Activated T-helper 1 cell treated with anti-CD3 and anti-CD28 coated beads, Interleukin-2, amount 50 U/mL, for 16 hours (primary cell): ENCODE results near the gene FAM209B.
"Not testable (repeated sequence)": the region's sequence is repeated elsewhere in the genome, so short reads cannot be mapped to it uniquely, and the experiment has no call there.

ENCODE experiments used
- DNase-seq, 2 donors: peaks; one replicate each; pipeline ENCODE4 v3.0.0-alpha.2; 2020; ENCODE audit warnings: low read depth in 1 of 2, low spot score in 1 of 2

The FAM209B gene, protein sequence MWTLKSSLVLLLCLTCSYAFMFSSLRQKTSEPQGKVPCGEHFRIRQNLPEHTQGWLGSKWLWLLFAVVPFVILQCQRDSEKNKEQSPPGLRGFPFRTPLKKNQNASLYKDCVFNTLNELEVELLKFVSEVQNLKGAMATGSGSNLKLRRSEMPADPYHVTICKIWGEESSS

DNA sequence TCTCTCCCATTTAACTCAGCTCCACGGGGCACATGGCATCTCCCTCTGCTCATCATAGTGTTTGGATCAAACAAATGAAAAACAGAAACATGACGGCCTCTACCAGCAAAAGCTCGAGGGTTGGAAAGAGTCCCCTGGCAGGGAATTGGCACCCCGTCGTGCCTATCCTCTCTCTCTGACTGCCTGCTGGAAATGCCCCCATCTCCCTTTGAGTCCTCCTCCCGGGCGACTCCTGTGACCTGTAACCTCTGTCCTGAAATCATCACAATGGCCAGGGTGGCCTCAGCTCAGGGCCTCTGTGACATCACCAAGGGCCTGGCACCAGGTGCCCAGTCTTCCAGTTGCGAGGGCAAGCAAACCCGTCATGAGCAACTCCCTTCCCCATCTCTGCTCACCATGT lies at the start of gene FAM209B:
Gene FAM209B, plus strand, starts transcription at position 301 of the 400 bp plus-strand sequence. Its CDS starts 96 bp downstream, at position 397.
- not testable (repeated sequence) for DNase-seq

DNA sequence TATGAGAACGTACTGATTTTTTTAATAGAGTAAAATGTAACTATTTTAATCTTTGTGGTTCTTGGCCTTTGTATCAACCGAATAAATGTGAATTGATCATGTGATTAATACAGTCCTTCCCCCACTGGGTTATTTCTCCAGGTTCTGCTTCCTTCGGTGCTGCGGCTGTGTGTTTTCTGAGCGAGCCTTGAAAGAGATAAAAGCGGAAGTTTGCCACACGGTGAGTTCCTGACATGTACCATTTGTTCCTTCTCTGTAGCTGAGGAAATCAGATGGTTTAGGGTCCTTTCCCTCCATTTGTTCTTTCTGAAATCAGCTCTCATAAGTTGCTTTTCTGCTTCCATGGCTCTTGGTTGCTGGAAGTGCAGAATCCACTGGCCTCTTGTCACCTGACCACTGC lies 49.1 kb upstream of the FAM209B start:
- no peak for DNase-seq

DNA sequence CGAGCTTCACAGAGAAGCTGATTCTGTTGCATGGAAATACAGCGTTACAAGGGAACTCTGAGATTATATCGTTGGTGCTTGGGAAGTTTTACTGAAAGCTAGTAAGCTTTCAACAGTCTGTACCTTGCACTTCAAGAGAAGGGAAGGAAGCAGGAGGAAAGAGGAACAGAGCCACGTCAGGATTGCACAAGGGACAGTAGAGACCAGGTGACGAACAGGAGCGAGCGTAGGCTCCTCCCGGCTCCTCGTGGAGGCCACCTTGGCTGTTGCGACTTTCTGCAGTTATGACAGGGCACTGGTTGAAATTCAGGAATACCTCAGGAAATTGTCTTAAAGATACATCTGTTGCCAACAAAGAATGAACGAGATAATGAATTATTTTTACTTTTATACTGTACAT lies 45.8 kb upstream of the FAM209B start:
- DNase-seq: no peak

DNA sequence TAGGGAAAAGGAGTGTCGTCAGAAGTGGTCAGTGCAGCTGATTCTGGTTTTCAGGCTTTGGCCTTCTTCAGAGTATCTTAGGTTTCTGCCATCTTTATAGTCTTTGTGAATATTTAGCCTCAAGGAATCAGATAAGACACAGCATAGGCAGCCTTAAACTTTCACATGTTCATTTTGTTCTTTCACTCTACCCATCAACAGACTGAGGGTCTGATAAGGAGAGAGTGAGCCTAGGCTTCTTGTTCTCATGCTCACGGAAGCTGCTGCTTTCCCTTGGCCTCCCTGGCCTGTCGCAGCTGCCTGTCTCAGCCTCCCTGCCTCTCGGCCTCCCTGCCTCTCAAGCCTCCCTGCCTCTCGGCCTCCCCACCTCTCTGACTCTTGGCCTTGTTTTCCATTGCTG lies 44.5 kb upstream of the FAM209B start:
- no peak for DNase-seq

DNA sequence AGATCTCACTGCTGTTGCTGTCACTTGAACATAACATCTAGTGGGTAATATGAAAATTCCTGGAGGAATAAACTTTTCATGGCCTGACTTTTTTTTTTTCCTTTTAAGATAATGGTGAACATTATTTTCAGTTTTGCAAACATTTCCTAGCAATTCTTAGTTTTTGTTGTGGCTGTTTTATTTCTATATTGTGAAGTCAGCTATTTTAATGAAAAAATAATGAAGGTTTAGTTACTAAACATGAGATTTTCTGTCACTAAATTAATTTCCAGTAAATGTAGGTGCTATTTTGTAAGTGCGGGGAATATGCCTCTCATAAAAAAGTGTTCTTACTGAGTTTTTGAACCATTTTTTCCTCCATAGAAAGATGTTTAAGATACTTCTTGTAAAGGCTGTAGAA lies 31.9 kb upstream of the FAM209B start:
- DNase-seq: no peak

DNA sequence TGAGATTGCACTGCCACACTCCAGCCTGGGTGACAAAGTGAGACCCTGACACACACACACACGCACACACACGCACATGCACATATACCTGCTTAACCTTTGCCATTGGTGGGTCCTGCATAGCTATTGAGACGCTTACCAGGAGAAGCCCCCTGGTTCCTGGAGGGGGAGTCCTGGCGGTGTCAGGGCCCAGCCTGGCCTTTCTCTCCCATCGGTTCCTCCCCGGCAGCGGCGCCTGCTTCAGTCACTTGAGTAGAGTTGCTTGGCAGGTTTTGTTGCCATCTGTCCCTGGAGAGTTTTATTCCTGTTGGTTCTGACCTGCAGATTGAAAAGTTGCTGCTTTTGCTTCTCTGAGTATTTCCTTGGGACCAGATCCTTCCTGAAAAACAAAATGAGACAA lies 29.1 kb upstream of the FAM209B start:
- DNase-seq: no peak

DNA sequence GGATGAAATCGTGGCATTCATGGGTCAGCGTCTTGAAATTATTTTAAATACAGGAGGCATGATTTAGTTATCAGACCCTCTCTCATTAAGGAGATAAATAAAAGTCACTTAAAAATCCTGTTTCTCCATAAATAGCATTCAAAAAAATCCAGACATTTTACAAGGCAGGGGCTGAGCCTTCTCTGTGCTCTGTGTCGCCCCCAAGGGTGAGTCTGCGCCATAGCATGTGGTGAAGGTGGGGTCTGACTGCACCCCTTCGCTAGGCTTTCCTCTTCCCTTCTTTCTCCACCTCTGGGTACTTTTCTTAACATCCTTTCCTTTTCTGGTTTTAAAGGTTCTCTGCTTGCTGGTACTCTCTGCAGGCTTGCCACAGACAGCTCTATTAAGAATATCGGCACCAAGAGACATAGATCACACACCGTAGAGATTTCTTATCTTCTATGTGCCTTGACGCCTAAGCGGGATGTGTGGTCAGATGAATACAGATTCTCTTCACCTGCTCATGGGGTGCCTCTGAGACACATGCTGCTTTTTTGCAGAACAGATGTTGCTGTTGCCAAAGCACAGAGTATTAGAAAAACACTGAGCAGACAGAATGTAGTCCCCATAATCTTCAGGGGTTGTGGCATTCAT lies 28.6 kb upstream of the FAM209B start:
- DNase-seq: no peak

DNA sequence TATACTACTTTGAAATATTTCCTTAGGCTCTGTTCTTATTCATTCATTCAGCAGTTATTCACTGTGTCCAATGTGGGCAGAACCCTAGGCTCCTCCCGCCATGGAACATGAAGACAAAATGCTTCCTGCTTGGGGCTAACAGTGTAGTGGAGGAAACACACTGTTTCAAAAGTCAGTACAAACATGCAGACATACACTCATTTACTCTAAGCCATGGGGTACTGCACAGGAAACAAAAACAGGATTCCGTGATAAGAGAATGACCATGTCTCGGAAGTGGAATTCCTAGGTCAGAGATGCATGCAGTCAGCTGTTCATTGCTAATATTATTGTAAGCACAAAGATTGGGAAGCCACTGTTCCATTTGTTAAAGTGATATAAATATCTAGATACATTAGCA lies 26.9 kb upstream of the FAM209B start:
- no peak for DNase-seq

DNA sequence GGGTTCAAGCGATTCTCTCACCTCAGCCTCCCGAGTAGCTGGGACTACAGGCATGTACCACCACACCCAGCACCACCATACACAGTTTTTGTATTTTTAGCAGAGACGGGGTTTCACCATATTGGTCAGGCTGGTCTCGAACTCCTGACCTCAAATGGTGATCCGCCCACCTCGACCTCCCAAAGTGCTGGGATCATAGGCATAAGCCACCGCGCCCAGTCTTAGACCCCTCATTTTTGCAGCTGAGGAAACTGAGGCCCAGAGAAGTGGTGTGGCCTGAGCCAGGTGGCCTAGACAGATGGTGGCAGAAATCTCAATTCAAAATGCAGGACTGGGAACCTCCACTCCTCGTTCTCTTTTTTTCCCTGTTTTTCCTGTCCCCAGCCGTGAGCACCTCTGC lies 21.1 kb upstream of the FAM209B start:
- no peak for DNase-seq

DNA sequence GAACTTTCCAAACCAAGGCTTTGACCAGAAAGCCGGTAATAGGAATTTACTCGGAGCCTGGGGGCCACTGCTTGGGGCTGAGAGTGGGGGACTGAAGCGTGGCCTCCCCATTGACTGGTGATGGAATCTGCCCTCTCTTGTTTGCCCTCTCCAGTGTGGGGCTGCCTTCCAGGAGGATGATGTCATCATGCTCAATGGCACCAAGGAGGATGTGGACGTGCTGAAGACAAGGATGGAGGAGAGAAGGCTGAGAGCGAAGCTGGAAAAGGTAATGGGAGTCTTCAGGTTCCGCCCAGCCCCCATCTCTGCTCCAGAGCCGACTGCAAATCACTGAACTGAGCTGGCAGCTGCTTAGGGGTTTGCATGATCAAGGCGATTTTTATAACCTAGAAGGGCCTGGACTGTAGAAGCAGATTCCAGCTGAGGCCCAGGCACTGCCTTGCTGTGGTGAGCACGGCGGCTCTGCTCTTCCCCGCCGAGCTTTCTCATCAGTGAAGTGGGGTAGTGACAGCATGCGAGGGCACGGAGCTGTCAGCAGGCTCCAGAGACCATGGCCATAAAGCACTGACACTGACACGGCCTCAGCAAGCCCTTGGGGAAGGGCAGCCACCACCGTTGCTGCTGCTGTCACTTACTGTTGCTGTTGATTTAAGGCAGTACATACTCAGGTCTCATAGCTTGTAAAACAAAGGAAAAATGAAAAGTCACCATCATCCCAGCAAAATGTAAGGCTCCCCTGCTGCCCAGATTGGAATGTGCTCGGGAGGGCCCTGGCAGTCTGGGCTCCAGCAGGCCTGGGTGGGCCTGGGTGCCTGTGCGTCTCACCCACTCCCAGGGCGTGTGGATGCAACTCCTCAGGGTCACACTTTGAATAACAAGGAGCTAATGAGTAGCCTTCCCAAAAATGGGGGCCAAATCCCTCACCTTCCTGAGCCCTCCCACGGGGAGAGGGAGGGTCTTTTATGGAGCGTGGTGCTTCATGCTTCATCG lies 19.6 kb upstream of the FAM209B start:
- no peak for DNase-seq

DNA sequence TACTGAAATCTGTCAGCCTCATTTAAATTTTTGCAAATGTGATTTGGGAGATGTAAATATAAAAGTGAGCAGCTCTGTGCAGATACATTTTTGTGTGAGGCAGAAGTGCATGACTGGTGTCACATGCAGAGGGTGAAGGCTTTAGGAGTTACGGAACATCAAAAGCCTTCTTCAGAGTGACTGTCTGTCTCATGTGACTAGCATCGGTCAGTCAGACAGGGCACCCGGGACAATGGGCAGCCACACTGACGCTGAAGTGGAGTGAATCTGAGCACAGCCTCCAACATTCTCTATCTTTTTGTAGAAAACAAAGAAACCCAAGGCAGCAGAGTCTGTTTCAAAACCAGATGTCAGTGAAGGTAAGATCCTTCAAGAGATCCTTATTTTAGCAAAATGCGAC lies 16.4 kb upstream of the FAM209B start:
- DNase-seq: no peak

DNA sequence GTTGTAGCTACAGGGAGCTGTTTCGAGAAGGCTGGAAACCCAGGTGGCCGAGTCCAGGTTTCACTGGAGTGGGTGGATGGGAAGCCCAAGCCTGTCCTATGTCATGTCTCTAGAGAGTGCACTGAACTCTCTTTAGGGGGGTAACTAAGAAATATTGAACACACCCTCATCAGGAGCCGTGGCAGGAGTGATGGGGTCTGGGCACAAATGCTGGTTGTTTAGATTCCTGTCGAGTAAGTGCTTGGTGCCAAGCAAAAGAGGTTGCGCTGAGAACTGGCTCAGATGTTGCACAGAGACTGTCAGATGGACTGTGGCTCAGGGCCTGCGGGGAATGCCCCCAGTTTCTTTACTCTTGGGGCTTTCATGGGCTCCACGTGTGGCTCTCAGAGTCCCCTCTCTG lies 15.8 kb upstream of the FAM209B start:
- DNase-seq: no peak

DNA sequence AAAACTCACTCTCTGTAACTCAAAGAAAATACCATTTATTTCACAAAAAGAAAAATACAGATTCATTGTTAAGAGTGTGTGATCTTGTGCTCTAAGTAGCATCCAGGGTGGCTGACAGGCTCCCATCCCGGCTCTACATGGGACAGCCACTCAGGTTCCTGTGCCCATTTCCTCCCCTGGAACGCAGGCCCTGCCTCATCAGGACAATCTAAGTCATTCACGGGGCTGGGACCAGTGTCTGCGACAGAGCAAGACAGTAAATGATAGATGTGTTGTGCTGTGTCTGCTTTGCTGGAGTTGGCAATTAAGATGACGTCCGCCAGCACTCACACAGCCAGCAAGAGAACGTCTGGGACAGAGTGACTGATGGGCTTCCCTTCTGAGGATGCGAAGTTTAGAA lies 15.4 kb upstream of the FAM209B start:
- DNase-seq: no peak

DNA sequence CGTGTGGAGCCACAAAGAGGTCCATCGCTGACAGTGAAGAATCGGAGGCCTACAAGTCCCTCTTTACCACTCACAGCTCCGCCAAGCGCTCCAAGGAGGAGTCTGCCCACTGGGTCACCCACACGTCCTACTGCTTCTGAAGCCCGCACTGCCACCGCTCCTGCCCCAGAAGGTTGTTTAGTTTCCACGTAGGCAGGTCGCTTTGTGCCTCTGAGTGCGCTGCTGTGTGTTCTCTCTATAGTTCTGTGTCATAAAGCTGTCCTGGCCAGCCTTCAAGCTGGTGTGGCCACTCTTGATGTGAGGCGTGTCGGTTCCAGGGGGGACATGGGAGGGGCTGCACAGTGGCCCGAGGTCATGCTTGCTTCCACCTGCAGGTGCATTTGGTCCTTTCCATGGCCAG lies 14.9 kb upstream of the FAM209B start:
- DNase-seq: no peak

DNA sequence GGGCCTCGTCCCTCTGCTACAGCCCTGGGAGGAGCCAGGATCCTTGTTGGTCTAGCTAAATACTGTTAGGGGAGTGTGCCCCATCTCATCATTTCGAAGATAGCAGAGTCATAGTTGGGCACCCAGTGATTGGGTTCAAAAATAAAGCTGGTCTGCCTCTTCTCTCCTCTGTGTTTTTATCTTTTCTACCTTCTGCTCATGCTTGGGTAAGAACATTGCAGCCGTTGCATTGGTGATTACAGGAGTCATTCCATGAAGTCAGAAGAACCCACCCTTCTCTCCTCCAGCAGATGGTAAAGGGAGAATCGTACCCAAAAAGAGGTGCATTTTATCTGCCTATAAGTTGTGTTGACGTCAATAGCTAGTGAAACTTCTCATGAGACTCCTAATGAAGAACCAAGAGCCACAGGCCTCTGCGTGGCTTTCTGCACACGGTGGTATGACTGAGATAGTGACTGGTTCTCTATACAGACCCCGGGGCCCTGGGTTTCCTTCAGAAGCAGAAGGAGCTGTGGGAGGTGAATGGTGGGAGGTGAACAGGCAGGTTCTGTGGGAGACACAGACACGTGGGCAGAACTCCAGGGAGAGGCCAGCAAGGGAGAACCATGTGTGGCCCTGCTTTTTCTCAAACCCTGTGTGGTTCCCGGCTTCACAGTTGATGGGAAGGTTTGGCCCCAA lies 14.2 kb upstream of the FAM209B start:
- DNase-seq: no peak

DNA sequence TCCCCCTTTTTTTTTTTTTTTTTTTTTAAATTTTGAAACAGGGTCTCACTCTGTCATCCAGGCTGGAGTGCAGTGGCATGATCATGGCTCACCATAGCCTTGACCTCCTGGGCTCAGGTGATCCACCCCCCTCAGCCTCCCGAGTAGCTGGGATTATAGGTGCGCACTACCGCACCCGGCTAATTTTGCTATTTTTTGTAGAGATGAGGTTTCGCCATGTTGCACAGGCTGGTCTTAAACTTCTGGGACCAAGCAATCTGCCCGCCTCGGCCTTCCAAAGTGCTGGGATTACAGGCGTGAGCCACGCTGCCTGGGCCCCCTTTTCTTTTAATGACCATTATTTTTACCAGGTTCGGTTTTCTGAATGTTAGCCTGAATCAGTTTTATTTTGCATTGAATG lies 13.5 kb upstream of the FAM209B start:
- no peak for DNase-seq

DNA sequence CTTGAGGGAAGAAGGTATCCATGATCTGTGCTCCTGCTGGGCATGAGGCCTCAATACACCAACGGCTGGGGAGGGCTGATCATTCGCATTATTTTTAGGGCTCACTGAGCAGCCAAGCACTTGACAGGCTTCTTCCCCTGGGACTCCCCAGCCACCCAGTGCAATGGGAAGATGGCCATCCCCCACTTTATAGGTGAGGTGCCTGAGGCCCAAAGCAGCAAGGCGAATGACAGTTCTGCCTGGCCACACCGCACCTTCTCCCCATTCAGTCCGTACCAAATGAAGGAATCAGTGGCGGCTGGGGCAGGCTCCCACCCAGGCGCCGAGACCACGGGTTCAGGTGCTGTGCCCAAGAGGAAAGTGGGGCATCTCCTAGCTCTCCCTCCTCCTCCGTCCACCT lies 12.9 kb upstream of the FAM209B start:
- DNase-seq: no peak

DNA sequence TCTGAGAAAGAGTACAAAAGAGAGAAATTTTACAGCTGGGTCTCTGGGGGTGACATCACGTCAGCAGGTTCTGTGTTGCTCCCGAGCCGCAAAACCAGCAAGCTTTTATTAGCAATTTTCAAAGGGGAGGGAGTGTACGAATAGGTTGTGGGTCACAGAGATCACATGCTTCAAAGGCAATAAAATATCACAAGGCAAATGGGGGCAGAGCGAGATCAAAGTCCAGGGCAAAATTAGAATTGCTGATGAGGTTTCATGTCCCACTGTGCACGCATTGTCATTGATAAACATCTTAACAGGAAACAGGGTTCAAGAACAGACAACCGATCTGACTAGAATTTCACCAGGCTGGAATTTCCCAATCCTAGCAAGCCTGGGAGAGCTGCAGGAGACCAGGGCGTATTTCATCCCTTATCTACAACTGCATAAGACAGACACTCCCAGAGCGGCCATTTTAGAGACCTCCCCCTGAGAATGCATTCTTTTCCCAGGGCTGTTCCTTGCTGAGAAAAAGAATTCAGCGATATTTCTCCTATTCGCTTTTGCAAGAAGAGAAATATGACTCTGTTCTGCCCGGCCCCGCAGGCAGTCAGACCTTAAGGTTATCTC lies 12.2 kb upstream of the FAM209B start:
- not testable (repeated sequence) for DNase-seq

DNA sequence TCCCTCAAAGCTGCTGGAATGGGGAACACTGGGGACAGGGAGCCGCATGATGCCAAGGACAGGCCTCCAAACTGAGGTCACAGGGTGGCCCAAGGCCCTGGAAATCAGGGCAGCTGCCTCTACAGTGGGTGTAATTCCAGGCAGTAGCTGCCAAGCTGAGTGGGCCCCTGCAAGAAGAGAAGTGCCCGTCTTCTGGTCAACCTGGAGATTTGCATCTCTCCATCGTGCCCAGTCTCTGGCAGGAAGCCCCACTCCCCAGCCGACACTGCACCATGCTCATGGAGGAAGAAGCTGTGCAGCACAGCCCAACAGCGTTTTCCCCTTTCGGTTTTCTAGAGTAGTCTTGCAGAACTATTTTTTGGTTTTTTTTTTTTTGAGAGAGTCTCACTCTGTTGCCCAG lies 10.7 kb upstream of the FAM209B start:
- no peak for DNase-seq

DNA sequence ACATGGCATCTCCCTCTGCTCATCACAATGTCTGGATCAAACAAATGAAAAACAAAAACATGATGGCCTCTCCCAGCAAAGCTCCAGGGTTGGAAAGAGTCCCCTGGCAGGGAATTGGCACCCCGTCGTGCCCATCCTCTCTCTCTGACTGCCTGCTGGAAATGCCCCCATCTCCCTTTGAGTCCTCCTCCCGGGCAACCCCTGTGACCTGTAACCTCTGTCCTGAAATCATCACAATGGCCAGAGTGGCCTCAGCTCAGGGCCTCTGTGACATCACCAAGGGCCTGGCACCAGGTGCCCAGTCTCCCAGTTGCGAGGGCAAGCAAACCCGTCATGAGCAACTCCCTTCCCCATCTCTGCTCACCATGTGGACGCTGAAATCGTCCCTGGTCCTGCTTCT lies 8.6 kb upstream of the FAM209B start, which contains the start of gene FAM209A:
Gene FAM209A, plus strand, starts transcription at position 301 of the 400 bp plus-strand sequence. Its CDS starts 65 bp downstream, at position 366.
- not testable (repeated sequence) for DNase-seq

DNA sequence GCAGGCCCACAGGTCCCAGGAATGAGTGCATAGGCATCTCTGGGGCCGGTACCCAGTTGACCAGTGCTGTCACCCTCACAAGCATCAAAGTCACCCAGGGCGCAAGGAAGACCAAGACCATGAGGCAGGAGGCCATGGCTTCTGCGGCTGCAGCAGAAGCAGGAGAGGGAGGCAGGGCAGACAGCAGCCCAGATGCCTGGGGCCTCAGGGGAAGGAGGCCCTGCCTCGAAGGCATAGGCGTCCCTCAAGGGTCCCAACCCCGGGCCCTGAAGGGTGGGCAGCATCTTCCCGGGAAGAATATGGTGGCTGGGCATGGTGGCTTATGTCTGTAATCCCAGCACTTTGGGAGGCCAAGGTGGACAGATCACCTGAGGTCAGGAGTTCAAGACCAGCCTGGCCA lies 5.5 kb upstream of the FAM209B start:
- DNase-seq: no peak
